Measurements from ENCODE around the gene ZNF654. TPM values are rescaled to one million over a fixed set of nuclear protein-coding genes. Genes with fewer than 3 reads are reported as not detected.

The ZNF654 gene
- total and polyA plus RNA-seq, 9 of the 15 experiments (the other 6 are each of a cell fraction or from before 2014, with no cell fraction given) = 2.4 to 8.6 (median 5.1) TPM

GRCh38 chr3:88032245-88032644, 26.8 kb upstream of the ZNF654 start (continued):
- TF ChIP-seq HDAC3 (IDR thresholded peaks at IDR 0.05; ENCODE audit: borderline replicate concordance, partially characterized antibody) (no peak), SRSF3 (IDR thresholded peaks at IDR 0.05; ENCODE audit: insufficient read depth, low read length) (no peak), MXI1 (IDR thresholded peaks at IDR 0.05; ENCODE audit: low read depth, low read length) (no peak)

- FAIRE-seq = no peak
- peak in 1 of 4 experiments; percentile 30 for DNase-seq (ENCODE audit: extremely low read depth in 1 of 4, low spot score in 3 of 4)
- ChIA-PET POLR2A (no interaction called here), CTCF (ENCODE audit: low intra/inter-chr PET ratio) (no interaction called here)
- WGBS (ENCODE audit: insufficient coverage, low coverage, missing lambda C conversion rate) = 7% methylated on average over 2 of the region's 2 CpGs
- Histone ChIP-seq H3K9ac (ENCODE audit: insufficient read depth in 1 of 2, low read depth in 2 of 2, low read length in 2 of 2) (peak overlapping the region in 1 of 2 experiments; percentile 39; a peak in 1 of 4 replicates), H3K79me2 (ENCODE audit: control insufficient read depth, insufficient read depth, low read length) (no peaks in the 10 kb centered on the region), H3K36me3 (ENCODE audit: control insufficient read depth, insufficient read depth, low read length) (no peaks in the 10 kb centered on the region), H4K20me1 (replicated peaks; ENCODE audit: control insufficient read depth, insufficient read depth, low read length) (no peaks in the 10 kb centered on the region), H3K9me1 (ENCODE audit: control insufficient read depth, insufficient read depth, low read length) (no peaks in the 10 kb centered on the region), H3K27me3 (ENCODE audit: control insufficient read depth in 2 of 2, insufficient read depth in 2 of 2, low read length in 2 of 2) (no peaks in the 10 kb centered on the region), H3K4me3 (no peak overlapping the region), H3K4me2 (ENCODE audit: insufficient read depth, low read length) (peak overlapping the region; percentile 33), H2AFZ (ENCODE audit: low read depth, low read length) (peak overlapping the region; percentile 71), H3K27ac (ENCODE audit: extremely low read depth, low read depth, low read length) (peak overlapping the region; percentile 59), H3K4me1 (replicated peaks in 1 of 2; ENCODE audit: control insufficient read depth in 2 of 2, insufficient read depth in 2 of 2, low read length in 2 of 2) (peaks cover 7 to 8% of the 10 kb centered on the region in 2 experiments; a peak in 4 of 5 replicates), H3K9me3 (replicated peaks; ENCODE audit: control insufficient read depth, insufficient read depth, low read depth, low read length) (0 out of 2 replicates have a peak, but pooled peaks cover 1% of the 10 kb centered on the region)
- no TSS peak for BruUV-seq (replicated peaks)
- 0 out of 2 replicates have a peak, but pooled peaks have one; percentile 7 for TF ChIP-seq ZNF384 (IDR thresholded peaks at IDR 0.05; ENCODE audit: low read depth, low read length)
- no peak for TF ChIP-seq ZNF143 (CRISPR knock-in tag; IDR thresholded peaks at IDR 0.05)
- TF ChIP-seq EGR1 (conservative IDR thresholded peaks at IDR 0.05) = peak; percentile 15; the same call in 1 of the 2 replicates
- TF ChIP-seq MAFF (IDR thresholded peaks at IDR 0.05; ENCODE audit: low read length) = no peak
- TF ChIP-seq NKRF (IDR thresholded peaks at IDR 0.05; ENCODE audit: borderline replicate concordance) = no peak
- TF ChIP-seq RCOR1 (IDR thresholded peaks at IDR 0.05; ENCODE audit: borderline replicate concordance in 1 of 2, low read depth in 2 of 2, low read length in 2 of 2) = no peak
- TF ChIP-seq BACH1 (tag; IDR thresholded peaks at IDR 0.05) = no peak
- TF ChIP-seq AFF1 (IDR thresholded peaks at IDR 0.05; ENCODE audit: low read depth in 1 of 2, partially characterized antibody in 2 of 2) = peak in 1 of 2 experiments; percentile 80
- intact Hi-C loops (cut with micrococcal nuclease) (no loop called here), in situ Hi-C loops (cut with MboI) (no loop called here)
- peak; percentile 15 for ATAC-seq
These were observed 26.0 kb upstream of the ZNF654 start for GRCh38 chr3:88033079-88033478.

Data from K562 (cell line).